ENCODE data around the gene DNM1. TPM values are rescaled to one million over a fixed set of nuclear protein-coding genes. Genes with fewer than 3 reads are reported as not detected.

The DNM1 gene
- total and polyA plus RNA-seq, 3 experiments from 2014 or later: 0.18 to 0.66 (median 0.26) TPM

DNA sequence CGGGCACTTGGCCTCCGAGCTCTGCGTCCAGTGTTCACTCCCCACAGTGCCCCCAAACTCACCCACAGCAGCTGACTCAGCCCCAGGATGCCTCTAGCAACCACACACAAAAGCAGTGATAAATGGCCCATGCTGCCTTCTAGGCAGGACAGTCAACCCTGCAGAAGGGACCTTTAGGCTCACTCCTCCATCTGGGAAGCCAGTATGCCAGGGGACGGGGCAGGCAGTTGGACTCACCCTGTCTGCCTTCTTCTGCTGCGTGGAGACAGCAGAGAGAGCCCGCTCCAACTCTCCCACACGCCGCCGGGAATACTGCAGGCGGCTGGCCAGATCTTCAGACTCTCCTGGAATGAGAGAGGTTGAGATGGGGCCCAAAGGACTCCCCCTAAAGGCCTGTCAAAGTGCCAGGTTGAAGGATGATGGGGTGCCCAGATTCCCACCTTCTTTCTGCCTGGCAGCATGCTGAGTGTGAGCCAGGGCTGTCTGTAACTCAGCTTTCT is 62.2 kb downstream of the DNM1 start:
- Mint-ChIP-seq H3K9me3 (no peaks in the 10 kb centered on the region), H3K4me1 (no peaks in the 10 kb centered on the region), H3K4me3 (no peak overlapping the region), H3K27ac (peak overlapping the region in 1 of 8 donors; percentile 23), H3K36me3 (peaks cover 25 to 71% (median 28%) of the 10 kb centered on the region in 3 donors), H3K27me3 (peaks cover 0 to 2% of the 10 kb centered on the region in 2 donors)
- DNase-seq: no peak
- H3K27ac ChIP-seq (ENCODE audit: low read depth, low read length): no peak overlapping the region
- H3K36me3 ChIP-seq (ENCODE audit: insufficient read depth, low read length): peaks cover 27% of the 10 kb centered on the region
- ChIA-PET POLR2A (no interaction called here), CTCF (interaction anchor here (1.4 kb wide), 1 partner anchor 15 kb away, joined by 3 read pairs; no protein-coding TSS in a partner anchor)
- H3K27me3 ChIP-seq (ENCODE audit: insufficient read depth, low read length, poor library complexity, severe bottlenecking): no peaks in the 10 kb centered on the region
- H3K4me3 ChIP-seq (ENCODE audit: low read length): no peak overlapping the region
- no peaks in the 10 kb centered on the region for H3K4me1 ChIP-seq (ENCODE audit: insufficient read depth, low read length)
- H3K9me3 ChIP-seq (ENCODE audit: low read length): no peaks in the 10 kb centered on the region

DNA sequence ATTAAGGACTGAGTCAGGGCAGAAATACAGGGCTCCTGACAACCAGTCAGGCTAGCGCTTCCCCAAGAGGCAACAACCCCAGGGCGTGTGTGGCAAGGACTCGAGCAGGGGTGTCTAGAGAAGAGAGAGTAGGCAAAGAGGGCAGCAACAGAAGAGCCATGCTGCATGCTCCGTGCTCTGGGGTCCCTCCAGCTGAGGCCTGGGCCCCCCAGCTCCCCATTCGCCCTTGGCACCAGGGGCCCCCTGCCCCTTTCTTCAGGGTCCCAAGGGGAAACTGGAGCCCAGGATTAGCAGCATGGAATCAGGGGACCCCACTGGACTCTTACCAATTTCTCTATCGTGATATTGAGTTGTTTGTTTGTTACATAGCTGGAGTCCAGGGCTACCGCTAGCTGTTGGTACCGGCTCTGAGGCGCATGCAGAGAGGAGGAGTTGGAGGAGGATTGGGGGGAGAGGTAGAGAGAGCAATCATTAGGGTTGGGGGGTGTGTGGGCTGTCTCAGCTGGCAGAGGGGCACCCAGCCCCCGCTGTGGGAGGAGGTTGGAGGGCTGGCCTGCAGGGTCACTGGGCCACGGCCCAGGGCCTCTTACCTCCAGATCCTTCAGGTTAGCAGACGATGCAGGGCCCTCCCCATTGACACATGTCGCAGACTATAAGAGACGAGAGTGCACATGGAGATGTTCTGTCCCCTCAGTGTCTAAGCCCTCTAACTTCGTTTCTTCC is 63.9 kb downstream of the DNM1 start:
- CTCF ChIA-PET: no interaction called here
- peaks cover 15 to 68% (median 19%) of the 10 kb centered on the region in 3 donors for H3K36me3 Mint-ChIP-seq
- peaks cover 0 to 2% of the 10 kb centered on the region in 2 donors for H3K27me3 Mint-ChIP-seq
- no peaks in the 10 kb centered on the region for H3K4me1 ChIP-seq (ENCODE audit: insufficient read depth, low read length)
- no peak for DNase-seq
- no peaks in the 10 kb centered on the region for H3K27me3 ChIP-seq (ENCODE audit: insufficient read depth, low read length, poor library complexity, severe bottlenecking)
- no peak overlapping the region for H3K4me3 ChIP-seq (ENCODE audit: low read length)
- peaks cover 14% of the 10 kb centered on the region for H3K36me3 ChIP-seq (ENCODE audit: insufficient read depth, low read length)
- H3K27ac ChIP-seq (ENCODE audit: low read depth, low read length): no peak overlapping the region
- peaks cover 0 to 1% (median 0%) of the 10 kb centered on the region in 3 donors for H3K4me1 Mint-ChIP-seq
- H3K27ac Mint-ChIP-seq: no peak overlapping the region
- POLR2A ChIA-PET: no interaction called here
- H3K9me3 ChIP-seq (ENCODE audit: low read length): no peaks in the 10 kb centered on the region
- no peak overlapping the region for H3K4me3 Mint-ChIP-seq
- H3K9me3 Mint-ChIP-seq: no peaks in the 10 kb centered on the region

DNA sequence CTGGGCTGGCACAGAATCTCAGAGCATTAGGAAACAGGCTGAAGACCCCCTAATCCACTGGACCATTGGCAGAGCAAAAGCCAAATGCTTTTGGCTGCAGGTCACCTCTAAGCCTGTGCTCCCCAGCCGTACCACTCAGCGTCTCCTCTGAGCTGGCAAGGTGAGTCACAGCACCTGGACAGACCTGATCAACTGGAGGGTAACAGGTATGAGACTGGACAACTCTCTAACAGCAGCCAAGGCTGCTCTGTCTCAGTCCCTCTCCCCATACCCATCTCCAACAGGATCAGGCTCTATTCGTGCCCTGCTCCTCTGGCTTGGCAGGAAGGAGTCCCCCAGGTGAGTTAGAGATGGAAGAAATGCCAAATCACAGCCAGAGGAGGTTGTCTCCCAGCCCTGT is 67.9 kb downstream of the DNM1 start:
- CTCF ChIA-PET: no interaction called here

DNA sequence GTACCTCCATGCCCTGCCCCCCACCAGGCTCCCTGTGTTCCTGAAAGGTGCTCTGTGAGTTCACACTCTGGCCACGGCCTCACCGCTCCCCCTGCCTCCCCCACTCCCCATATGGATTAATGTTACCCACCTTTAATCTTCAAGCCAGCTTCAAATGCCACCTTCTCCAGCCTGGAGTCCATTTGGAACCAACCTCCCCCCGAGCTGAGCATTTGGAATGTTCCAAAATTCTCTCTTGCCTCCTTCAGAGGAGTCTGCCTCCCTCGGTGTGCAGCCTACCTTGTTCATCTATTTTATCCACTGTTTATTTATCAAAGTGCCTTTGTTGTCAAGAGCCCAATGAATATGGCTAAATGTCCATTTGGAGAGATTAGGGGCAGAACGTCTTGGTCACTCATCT is 68.3 kb downstream of the DNM1 start:
- H3K27me3 ChIP-seq (ENCODE audit: insufficient read depth, low read length, poor library complexity, severe bottlenecking): no peaks in the 10 kb centered on the region
- H3K4me3 ChIP-seq (ENCODE audit: low read length): no peak overlapping the region
- H3K9me3 ChIP-seq (ENCODE audit: low read length): no peaks in the 10 kb centered on the region
- H3K27me3 Mint-ChIP-seq: peaks cover 0 to 5% of the 10 kb centered on the region in 2 donors
- peaks cover 4 to 64% (median 5%) of the 10 kb centered on the region in 3 donors for H3K36me3 Mint-ChIP-seq
- H3K4me1 ChIP-seq (ENCODE audit: insufficient read depth, low read length): peaks cover 12% of the 10 kb centered on the region
- ChIA-PET CTCF (no interaction called here), POLR2A (interaction anchor here (1.0 kb wide), 1 partner anchor 21 kb away, joined by 3 read pairs; no protein-coding TSS in a partner anchor)
- H3K36me3 ChIP-seq (ENCODE audit: insufficient read depth, low read length): peaks cover 21% of the 10 kb centered on the region
- peaks cover 15 to 24% (median 24%) of the 10 kb centered on the region in 3 donors for H3K4me1 Mint-ChIP-seq
- DNase-seq: no peak
- no peaks in the 10 kb centered on the region for H3K9me3 Mint-ChIP-seq
- H3K27ac ChIP-seq (ENCODE audit: low read depth, low read length): no peak overlapping the region
- no peak overlapping the region for H3K27ac Mint-ChIP-seq
- H3K4me3 Mint-ChIP-seq: no peak overlapping the region

More for the DNA sequence above, 67.9 kb downstream of the DNM1 start:
- peaks cover 5 to 66% (median 6%) of the 10 kb centered on the region in 3 donors for H3K36me3 Mint-ChIP-seq
- H3K9me3 ChIP-seq (ENCODE audit: low read length): no peaks in the 10 kb centered on the region
- H3K27ac Mint-ChIP-seq: peak overlapping the region in 2 of 8 donors; percentile 30 to 69
- POLR2A ChIA-PET: interaction anchor here (1.0 kb wide), 1 partner anchor 21 kb away, joined by 3 read pairs; no protein-coding TSS in a partner anchor
- no peak overlapping the region for H3K4me3 ChIP-seq (ENCODE audit: low read length)
- no peak for DNase-seq
- H3K4me1 Mint-ChIP-seq: peaks cover 11 to 20% (median 20%) of the 10 kb centered on the region in 3 donors
- no peak overlapping the region for H3K4me3 Mint-ChIP-seq
- no peak overlapping the region for H3K27ac ChIP-seq (ENCODE audit: low read depth, low read length)
- H3K4me1 ChIP-seq (ENCODE audit: insufficient read depth, low read length): peaks cover 9% of the 10 kb centered on the region
- peaks cover 22% of the 10 kb centered on the region for H3K36me3 ChIP-seq (ENCODE audit: insufficient read depth, low read length)
- H3K27me3 Mint-ChIP-seq: peaks cover 0 to 5% of the 10 kb centered on the region in 2 donors
- no peaks in the 10 kb centered on the region for H3K9me3 Mint-ChIP-seq
- H3K27me3 ChIP-seq (ENCODE audit: insufficient read depth, low read length, poor library complexity, severe bottlenecking): no peaks in the 10 kb centered on the region

DNA sequence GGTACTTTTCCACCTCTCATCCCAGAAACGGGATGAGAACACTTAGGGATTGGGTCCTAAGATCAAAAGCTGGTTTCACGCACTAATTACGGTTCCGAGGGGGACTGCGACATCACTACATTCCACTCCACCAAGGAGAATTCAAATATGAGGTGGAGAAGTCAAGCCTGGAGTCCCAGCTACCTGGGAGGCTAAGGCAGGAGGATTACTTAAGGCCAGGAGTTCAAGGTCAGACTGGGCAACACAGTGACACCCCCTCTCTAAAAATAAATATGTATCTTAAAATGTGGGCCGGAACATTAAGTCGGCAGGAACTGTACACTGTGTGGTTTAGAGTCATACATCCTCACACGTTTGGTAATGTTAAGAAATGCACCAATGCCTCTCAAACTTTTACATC is 71.1 kb downstream of the DNM1 start:
- Mint-ChIP-seq H3K4me1 (peaks cover 25 to 43% (median 40%) of the 10 kb centered on the region in 3 donors), H3K27me3 (peaks cover 0 to 3% of the 10 kb centered on the region in 2 donors), H3K9me3 (no peaks in the 10 kb centered on the region), H3K27ac (peak overlapping the region in 6 of 8 donors; percentile 42 to 99 (median 96)), H3K4me3 (peak overlapping the region; percentile 96 to 98 (median 97)), H3K36me3 (peaks cover 0 to 43% (median 0%) of the 10 kb centered on the region in 3 donors)
- Histone ChIP-seq H3K4me1 (ENCODE audit: insufficient read depth, low read length) (peaks cover 19% of the 10 kb centered on the region), H3K27me3 (ENCODE audit: insufficient read depth, low read length, poor library complexity, severe bottlenecking) (no peaks in the 10 kb centered on the region), H3K9me3 (ENCODE audit: low read length) (no peaks in the 10 kb centered on the region), H3K4me3 (ENCODE audit: low read length) (peak overlapping the region; percentile 81), H3K27ac (ENCODE audit: low read depth, low read length) (peak overlapping the region; percentile 94), H3K36me3 (ENCODE audit: insufficient read depth, low read length) (peaks cover 7% of the 10 kb centered on the region)
- ChIA-PET CTCF (interaction anchor here (1.3 kb wide), 1 partner anchor 24 kb away, joined by 3 read pairs; no protein-coding TSS in a partner anchor), POLR2A (no interaction called here)
- DNase-seq: no peak

DNA sequence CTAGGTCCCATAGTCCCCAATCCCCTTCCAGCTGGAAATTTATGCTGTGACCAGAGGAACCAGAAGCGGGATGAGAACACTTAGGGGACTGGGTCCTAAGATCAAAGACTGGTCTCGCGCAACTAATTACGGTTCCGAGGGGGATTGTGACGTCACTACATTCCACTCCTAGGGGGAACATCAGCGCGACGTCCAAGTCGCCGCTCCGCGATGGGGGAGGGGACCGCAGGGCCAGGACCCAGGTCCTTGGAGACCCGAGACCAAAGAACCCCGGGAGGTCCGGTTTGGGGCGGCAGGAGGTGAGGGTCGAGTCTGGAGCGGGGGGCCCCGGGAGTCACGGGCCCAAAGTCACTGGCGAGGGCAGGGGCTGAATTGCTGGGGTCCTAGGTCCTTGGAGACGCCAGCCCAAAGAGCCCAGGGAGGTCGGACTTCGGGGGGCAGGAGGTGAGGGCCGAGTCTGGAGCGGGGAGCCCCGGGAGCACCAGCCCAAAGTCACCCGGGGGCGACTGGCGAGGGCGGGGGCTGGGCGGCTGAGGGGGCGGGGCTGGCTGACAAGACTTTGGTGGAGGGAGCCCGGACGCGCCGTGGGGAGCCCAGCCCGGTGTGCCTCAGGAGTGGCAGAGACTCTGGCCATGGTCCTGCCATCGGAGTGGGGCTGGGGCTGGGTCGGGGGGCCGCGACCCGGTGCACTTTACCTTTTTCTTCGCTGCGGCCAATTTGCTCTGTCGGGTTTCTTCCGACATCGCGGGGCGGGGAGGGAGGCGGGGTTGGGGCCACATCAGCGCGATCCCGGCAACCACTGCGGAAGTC is 72.2 kb downstream of the DNM1 start, which contains the start of gene GOLGA2:
TSS of gene GOLGA2 (minus strand) at position 810 of the 810 bp plus-strand sequence. CDS start at position 779, 31 bp downstream.
- peaks cover 28 to 47% (median 43%) of the 10 kb centered on the region in 3 donors for H3K4me1 Mint-ChIP-seq

DNA sequence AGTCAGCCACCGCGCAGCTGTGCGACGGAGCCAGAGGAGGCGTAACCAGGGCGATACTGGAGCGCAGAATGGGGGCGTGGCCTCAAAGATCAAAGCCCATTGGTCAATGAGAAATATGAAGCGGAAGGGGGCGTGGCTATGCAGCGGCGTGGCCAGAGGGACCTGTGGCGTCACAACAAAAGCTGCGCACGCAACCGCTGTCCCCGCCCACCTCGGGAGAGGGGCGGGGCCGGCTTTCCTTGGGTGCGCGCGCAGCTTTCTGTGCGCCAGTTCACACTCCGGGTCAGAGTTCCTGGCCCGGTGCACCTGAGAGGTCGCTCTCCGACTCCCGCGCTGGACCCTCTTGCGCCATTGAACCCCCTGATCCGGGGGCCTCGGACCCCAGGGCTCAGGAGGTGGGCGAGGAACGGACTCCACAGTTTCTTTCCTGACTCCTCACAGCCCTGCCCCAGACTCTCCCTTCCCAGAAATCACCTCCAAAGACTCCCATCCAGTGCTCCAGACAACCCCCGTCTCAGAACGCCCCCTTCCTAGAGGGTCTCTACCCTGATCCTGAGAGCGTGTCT is 72.9 kb downstream of the DNM1 start, which contains the start of gene SWI5:
TSS of gene SWI5 (plus strand) at position 269 of the 566 bp plus-strand sequence.
- H3K27ac ChIP-seq (ENCODE audit: low read depth, low read length): peak within 1 kb of the TSS; percentile 96
- peak within 1 kb of the TSS; percentile 96 to 98 (median 97) for H3K4me3 Mint-ChIP-seq
- peaks cover 0 to 35% (median 3%) of the 10 kb centered on the region in 3 donors for H3K36me3 Mint-ChIP-seq
- peak within 1 kb of the TSS; percentile 98 for H3K4me3 ChIP-seq (ENCODE audit: low read length)
- H3K4me1 ChIP-seq (ENCODE audit: insufficient read depth, low read length): peaks cover 19% of the 10 kb centered on the region
- H3K9me3 Mint-ChIP-seq: no peaks in the 10 kb centered on the region
- CTCF ChIA-PET: interaction anchor here (1.2 kb wide), 2 partner anchors 19 to 26 kb away, joined by 5 to 7 read pairs; no protein-coding TSS in a partner anchor
- POLR2A ChIA-PET: interaction anchor here (0.5 to 1.2 kb wide), 3 partner anchors 26 to 386 kb away, joined by 3 to 20 read pairs (median 4); partner anchors contain the start of gene URM1
- no peaks in the 10 kb centered on the region for H3K27me3 ChIP-seq (ENCODE audit: insufficient read depth, low read length, poor library complexity, severe bottlenecking)
- H3K27me3 Mint-ChIP-seq: peaks cover 0 to 3% of the 10 kb centered on the region in 2 donors
- H3K9me3 ChIP-seq (ENCODE audit: low read length): no peaks in the 10 kb centered on the region
- H3K36me3 ChIP-seq (ENCODE audit: insufficient read depth, low read length): peaks cover 7% of the 10 kb centered on the region
- DNase-seq: peak; percentile 100
- H3K27ac Mint-ChIP-seq: peak within 1 kb of the TSS; percentile 94 to 99 (median 97)
- peaks cover 28 to 47% (median 43%) of the 10 kb centered on the region in 3 donors for H3K4me1 Mint-ChIP-seq

More for the DNA sequence above, 72.2 kb downstream of the DNM1 start, which contains the start of gene GOLGA2:
- DNase-seq: peak in 2 of 5 donors; percentile 20 to 56
- ChIA-PET POLR2A (interaction anchor here (0.7 to 1.2 kb wide), 2 partner anchors 25 to 96 kb away, joined by 4 to 20 read pairs; partner anchors contain the start of gene URM1), CTCF (interaction anchor here (1.2 kb wide), 2 partner anchors 20 to 25 kb away, joined by 5 to 7 read pairs; no protein-coding TSS in a partner anchor)
- Mint-ChIP-seq H3K9me3 (no peaks in the 10 kb centered on the region), H3K27me3 (peaks cover 0 to 3% of the 10 kb centered on the region in 2 donors), H3K36me3 (peaks cover 0 to 42% (median 3%) of the 10 kb centered on the region in 3 donors), H3K4me3 (peak within 1 kb of the TSS; percentile 96 to 98 (median 97)), H3K27ac (peak within 1 kb of the TSS; percentile 94 to 99 (median 97))
- Histone ChIP-seq H3K36me3 (ENCODE audit: insufficient read depth, low read length) (peaks cover 7% of the 10 kb centered on the region), H3K4me3 (ENCODE audit: low read length) (peak within 1 kb of the TSS; percentile 98), H3K9me3 (ENCODE audit: low read length) (no peaks in the 10 kb centered on the region), H3K4me1 (ENCODE audit: insufficient read depth, low read length) (peaks cover 19% of the 10 kb centered on the region), H3K27ac (ENCODE audit: low read depth, low read length) (peak within 1 kb of the TSS; percentile 96), H3K27me3 (ENCODE audit: insufficient read depth, low read length, poor library complexity, severe bottlenecking) (no peaks in the 10 kb centered on the region)

Measured in CD8-positive, alpha-beta memory T cell (primary cell).